ENCODE data around the gene TAF1D.

Gene TAF1D

DNA sequence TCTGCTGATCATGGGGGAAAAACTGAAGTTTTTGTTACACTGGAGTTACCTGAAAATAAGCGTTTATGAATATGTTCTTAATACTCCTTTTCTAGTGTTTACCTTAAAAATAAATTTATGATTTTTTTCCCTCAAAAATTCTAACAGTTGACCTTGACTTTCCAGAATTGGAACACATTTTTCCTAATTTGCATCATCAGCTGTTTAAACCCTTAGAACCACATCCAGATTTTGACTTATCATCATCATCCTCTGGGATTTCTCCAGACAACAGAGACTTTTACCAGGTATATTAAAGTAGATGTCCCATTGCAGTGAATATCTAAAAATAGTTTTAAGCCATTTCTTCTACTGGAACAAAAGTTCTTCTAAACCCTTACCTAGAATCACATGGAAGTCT, 17.2 kb downstream of the TAF1D start:
- TF ChIP-seq, protein P1, sequence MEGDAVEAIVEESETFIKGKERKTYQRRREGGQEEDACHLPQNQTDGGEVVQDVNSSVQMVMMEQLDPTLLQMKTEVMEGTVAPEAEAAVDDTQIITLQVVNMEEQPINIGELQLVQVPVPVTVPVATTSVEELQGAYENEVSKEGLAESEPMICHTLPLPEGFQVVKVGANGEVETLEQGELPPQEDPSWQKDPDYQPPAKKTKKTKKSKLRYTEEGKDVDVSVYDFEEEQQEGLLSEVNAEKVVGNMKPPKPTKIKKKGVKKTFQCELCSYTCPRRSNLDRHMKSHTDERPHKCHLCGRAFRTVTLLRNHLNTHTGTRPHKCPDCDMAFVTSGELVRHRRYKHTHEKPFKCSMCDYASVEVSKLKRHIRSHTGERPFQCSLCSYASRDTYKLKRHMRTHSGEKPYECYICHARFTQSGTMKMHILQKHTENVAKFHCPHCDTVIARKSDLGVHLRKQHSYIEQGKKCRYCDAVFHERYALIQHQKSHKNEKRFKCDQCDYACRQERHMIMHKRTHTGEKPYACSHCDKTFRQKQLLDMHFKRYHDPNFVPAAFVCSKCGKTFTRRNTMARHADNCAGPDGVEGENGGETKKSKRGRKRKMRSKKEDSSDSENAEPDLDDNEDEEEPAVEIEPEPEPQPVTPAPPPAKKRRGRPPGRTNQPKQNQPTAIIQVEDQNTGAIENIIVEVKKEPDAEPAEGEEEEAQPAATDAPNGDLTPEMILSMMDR (IDR thresholded peaks at IDR 0.05; ENCODE audit: insufficient read depth, low read length, missing control alignments), result no peak
- POLR2A ChIA-PET, result interaction anchor here (1.0 kb wide), 1 partner anchor 17 kb away, joined by 3 read pairs; the partner anchor contains the start of genes C11orf54 and TAF1D

GRCh38 chr11:93720522-93720921, 20.8 kb downstream of the TAF1D start:
- POLR2A ChIA-PET, result no interaction called here
- TF ChIP-seq, protein P1 (IDR thresholded peaks at IDR 0.05; ENCODE audit: insufficient read depth, low read length, missing control alignments), result no peak
- CTCF ChIA-PET, result interaction anchor here (1.1 kb wide), 1 partner anchor 18 kb away, joined by 3 read pairs; no protein-coding TSS in a partner anchor

More for the DNA sequence above, 17.2 kb downstream of the TAF1D start:
- CTCF ChIA-PET, result no interaction called here
- no peak overlapping the region for H3K4me3 ChIP-seq (ENCODE audit: low read depth, low read length)
- DNase-seq (ENCODE audit: low read depth, low spot score), result no peak

GRCh38 chr11:93719310-93719709, 22.0 kb downstream of the TAF1D start:
- TF ChIP-seq, protein P1 (IDR thresholded peaks at IDR 0.05; ENCODE audit: insufficient read depth, low read length, missing control alignments), result no peak
- no peak overlapping the region for H3K4me3 ChIP-seq (ENCODE audit: low read depth, low read length)
- ChIA-PET CTCF (interaction anchor here (0.7 to 1.1 kb wide), 3 partner anchors 10 to 714 kb away, joined by 3 read pairs; no protein-coding TSS in a partner anchor), POLR2A (interaction anchor here (0.7 to 1.3 kb wide), 2 partner anchors 18 to 22 kb away, joined by 3 read pairs; partner anchors contain the start of genes C11orf54 and TAF1D)
- DNase-seq (ENCODE audit: low read depth, low spot score), result no peak

More at GRCh38 chr11:93720522-93720921, 20.8 kb downstream of the TAF1D start:
- DNase-seq (ENCODE audit: low read depth, low spot score), result no peak
- H3K4me3 ChIP-seq (ENCODE audit: low read depth, low read length), result no peak overlapping the region

- TF ChIP-seq, protein P1 (IDR thresholded peaks at IDR 0.05; ENCODE audit: insufficient read depth, low read length, missing control alignments), result no peak
- H3K4me3 ChIP-seq (ENCODE audit: low read depth, low read length), result no peak overlapping the region
- DNase-seq (ENCODE audit: low read depth, low spot score), result no peak
- POLR2A ChIA-PET, result interaction anchor here (1.3 kb wide), 1 partner anchor 23 kb away, joined by 3 read pairs; the partner anchor contains the start of genes C11orf54 and TAF1D
- CTCF ChIA-PET, result no interaction called here
Observed at GRCh38 chr11:93718057-93718563, 23.2 kb downstream of the TAF1D start.

DNA sequence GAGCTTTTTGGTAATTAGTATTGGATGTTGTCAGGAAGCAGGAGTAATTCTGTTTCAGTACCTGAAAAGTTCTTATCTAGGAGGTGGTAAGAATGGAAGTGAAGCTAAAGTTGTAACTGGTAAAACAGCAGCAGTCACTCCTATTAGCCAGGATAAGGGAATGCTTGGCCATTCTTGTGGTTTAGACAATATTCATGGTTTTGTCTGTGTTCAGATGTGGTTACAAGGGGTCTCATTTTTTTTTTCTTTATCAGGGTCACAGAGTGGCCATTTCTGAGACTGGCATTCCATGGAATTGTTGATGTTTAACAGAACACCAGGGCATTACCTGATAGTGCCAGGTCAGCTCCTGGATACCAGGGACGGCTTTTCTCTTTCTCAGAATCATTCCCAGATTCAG, 23.8 kb downstream of the TAF1D start:
- TF ChIP-seq, protein P1 (IDR thresholded peaks at IDR 0.05; ENCODE audit: insufficient read depth, low read length, missing control alignments), result no peak
- no peak for DNase-seq (ENCODE audit: low read depth, low spot score)
- ChIA-PET POLR2A (interaction anchor here (0.5 to 0.8 kb wide), 3 partner anchors 11 to 23 kb away, joined by 3 to 4 read pairs (median 3); no protein-coding TSS in a partner anchor), CTCF (interaction anchor here (1.2 kb wide), 1 partner anchor 20 kb away, joined by 3 read pairs; no protein-coding TSS in a partner anchor)
- no peak overlapping the region for H3K4me3 ChIP-seq (ENCODE audit: low read depth, low read length)

DNA sequence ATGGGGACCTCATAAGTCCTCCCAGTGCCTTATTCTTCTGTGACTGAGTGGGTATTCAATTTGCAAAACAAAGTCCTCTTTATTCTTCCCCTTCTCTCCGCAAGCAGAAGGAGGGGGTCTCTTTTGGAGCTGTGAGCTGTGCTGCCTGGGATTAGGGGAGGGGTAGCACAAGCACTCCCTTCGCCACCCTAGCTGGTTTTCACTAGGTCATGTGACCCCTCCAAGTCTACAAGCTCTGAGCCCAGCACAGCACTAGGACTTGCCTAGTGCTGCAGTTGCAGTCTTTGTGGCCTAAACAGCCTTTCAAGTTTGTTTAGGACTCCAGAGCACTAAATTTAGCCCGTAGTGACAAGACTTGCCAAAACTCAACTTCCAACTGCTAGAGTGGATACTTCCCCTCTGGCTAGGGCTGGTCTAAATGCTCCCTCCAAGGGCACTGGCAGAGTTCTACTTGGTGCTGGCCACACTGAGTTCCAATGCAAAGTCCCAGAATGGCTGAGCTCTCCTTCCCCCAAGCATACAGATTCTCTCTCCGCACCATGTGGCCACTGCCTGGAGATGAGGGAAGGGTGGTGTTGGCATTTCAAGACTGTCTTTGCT, 25.4 kb downstream of the TAF1D start:
- ChIA-PET CTCF (no interaction called here), POLR2A (no interaction called here)
- DNase-seq (ENCODE audit: low read depth, low spot score), result no peak
- no peak overlapping the region for H3K4me3 ChIP-seq (ENCODE audit: low read depth, low read length)
- TF ChIP-seq, protein P1 (IDR thresholded peaks at IDR 0.05; ENCODE audit: insufficient read depth, low read length, missing control alignments), result no peak

Data from AG04449 (cell line).